ENCODE measurements around the gene BAK1.
"Not testable (repeated sequence)": the region's sequence is repeated elsewhere in the genome, so short reads cannot be mapped to it uniquely, and the experiment has no call there.

Gene BAK1

GRCh38 chr6:33557376-33557775 is 22.7 kb downstream of the BAK1 start:
- no peaks in the 10 kb centered on the region for H3K9me3 ChIP-seq (ENCODE audit: control insufficient read depth, low read length)
- no peak overlapping the region for H2BK5ac ChIP-seq (ENCODE audit: low read depth, low read length, poor library complexity, severe bottlenecking)
- no peaks in the 10 kb centered on the region for H3K79me1 ChIP-seq (replicated peaks; ENCODE audit: low read length, poor library complexity, severe bottlenecking)
- H3K14ac ChIP-seq (ENCODE audit: low read length in 2 of 2), result no peak overlapping the region
- H2BK12ac ChIP-seq (ENCODE audit: low read length in 2 of 2), result no peak overlapping the region
- no peaks in the 10 kb centered on the region for H3K27me3 ChIP-seq (ENCODE audit: control insufficient read depth in 1 of 2, insufficient read depth in 1 of 2, low read length in 2 of 2)
- H3K4me3 ChIP-seq (ENCODE audit: insufficient read depth in 1 of 2, low read depth in 1 of 2, low read length in 2 of 2), result no peak overlapping the region
- no peak overlapping the region for H4K91ac ChIP-seq (ENCODE audit: low read length)
- H3K9ac ChIP-seq (ENCODE audit: low read length), result no peak overlapping the region
- no peaks in the 10 kb centered on the region for H3K36me3 ChIP-seq (ENCODE audit: control insufficient read depth in 1 of 2, insufficient read depth in 2 of 2, low read depth in 1 of 2, low read length in 2 of 2)
- no peak overlapping the region for H3K4ac ChIP-seq (ENCODE audit: low read depth in 1 of 2, low read length in 2 of 2)
- H2BK15ac ChIP-seq (ENCODE audit: low read depth, poor library complexity, severe bottlenecking), result no peak overlapping the region
- no peak overlapping the region for H4K8ac ChIP-seq (ENCODE audit: low read length)
- H2AFZ ChIP-seq (ENCODE audit: low read depth, low read length), result no peak overlapping the region
- no peak overlapping the region for H2AK5ac ChIP-seq (ENCODE audit: low read length, severe bottlenecking)
- no peak overlapping the region for H3K4me2 ChIP-seq (ENCODE audit: low read length, poor library complexity, severe bottlenecking)
- H3K18ac ChIP-seq (ENCODE audit: low read depth in 1 of 2, low read length in 2 of 2), result no peak overlapping the region
- DNase-seq, result no peak
- H3K4me1 ChIP-seq (ENCODE audit: control insufficient read depth, insufficient read depth, low read depth, low read length), result peaks cover 3% of the 10 kb centered on the region
- H3K27ac ChIP-seq (ENCODE audit: low read length, poor library complexity, severe bottlenecking), result no peak overlapping the region
- H2BK120ac ChIP-seq (ENCODE audit: low read depth, low read length), result no peak overlapping the region
- H3K23ac ChIP-seq (ENCODE audit: low read length in 2 of 2), result no peak overlapping the region
- 95% methylated on average over 4 of the region's 4 CpGs for WGBS

- not testable (repeated sequence) for H3K18ac ChIP-seq (ENCODE audit: low read depth in 1 of 2, low read length in 2 of 2); H3K23ac ChIP-seq (ENCODE audit: low read length in 2 of 2); H3K4me1 ChIP-seq (ENCODE audit: control insufficient read depth, insufficient read depth, low read depth, low read length); DNase-seq; H3K36me3 ChIP-seq (ENCODE audit: control insufficient read depth in 1 of 2, insufficient read depth in 2 of 2, low read depth in 1 of 2, low read length in 2 of 2); H2BK15ac ChIP-seq (ENCODE audit: low read depth, poor library complexity, severe bottlenecking); H3K4me2 ChIP-seq (ENCODE audit: low read length, poor library complexity, severe bottlenecking); H2BK120ac ChIP-seq (ENCODE audit: low read depth, low read length); H3K9me3 ChIP-seq (ENCODE audit: control insufficient read depth, low read length); H3K9ac ChIP-seq (ENCODE audit: low read length); H3K27ac ChIP-seq (ENCODE audit: low read length, poor library complexity, severe bottlenecking); H3K4me3 ChIP-seq (ENCODE audit: insufficient read depth in 1 of 2, low read depth in 1 of 2, low read length in 2 of 2); H3K79me1 ChIP-seq (replicated peaks; ENCODE audit: low read length, poor library complexity, severe bottlenecking); H4K8ac ChIP-seq (ENCODE audit: low read length); H4K91ac ChIP-seq (ENCODE audit: low read length); H2AK5ac ChIP-seq (ENCODE audit: low read length, severe bottlenecking); H3K4ac ChIP-seq (ENCODE audit: low read depth in 1 of 2, low read length in 2 of 2); H2BK5ac ChIP-seq (ENCODE audit: low read depth, low read length, poor library complexity, severe bottlenecking); H2BK12ac ChIP-seq (ENCODE audit: low read length in 2 of 2); H2AFZ ChIP-seq (ENCODE audit: low read depth, low read length); H3K27me3 ChIP-seq (ENCODE audit: control insufficient read depth in 1 of 2, insufficient read depth in 1 of 2, low read length in 2 of 2); H3K14ac ChIP-seq (ENCODE audit: low read length in 2 of 2)
- WGBS, result 80% methylated on average over 3 of the region's 3 CpGs
Measured at GRCh38 chr6:33552883-33553282, 27.2 kb downstream of the BAK1 start.

GRCh38 chr6:33552252-33552651 is 27.8 kb downstream of the BAK1 start:
- no peak overlapping the region for H2AFZ ChIP-seq (ENCODE audit: low read depth, low read length)
- H2AK5ac ChIP-seq (ENCODE audit: low read length, severe bottlenecking), result no peak overlapping the region
- H3K18ac ChIP-seq (ENCODE audit: low read depth in 1 of 2, low read length in 2 of 2), result no peak overlapping the region
- no peaks in the 10 kb centered on the region for H3K36me3 ChIP-seq (ENCODE audit: control insufficient read depth in 1 of 2, insufficient read depth in 2 of 2, low read depth in 1 of 2, low read length in 2 of 2)
- H3K9me3 ChIP-seq (ENCODE audit: control insufficient read depth, low read length), result no peaks in the 10 kb centered on the region
- H3K27ac ChIP-seq (ENCODE audit: low read length, poor library complexity, severe bottlenecking), result no peak overlapping the region
- no peaks in the 10 kb centered on the region for H3K79me1 ChIP-seq (replicated peaks; ENCODE audit: low read length, poor library complexity, severe bottlenecking)
- H3K9ac ChIP-seq (ENCODE audit: low read length), result no peak overlapping the region
- no peak overlapping the region for H3K4ac ChIP-seq (ENCODE audit: low read depth in 1 of 2, low read length in 2 of 2)
- H2BK15ac ChIP-seq (ENCODE audit: low read depth, poor library complexity, severe bottlenecking), result no peak overlapping the region
- H4K91ac ChIP-seq (ENCODE audit: low read length), result no peak overlapping the region
- no peaks in the 10 kb centered on the region for H3K27me3 ChIP-seq (ENCODE audit: control insufficient read depth in 1 of 2, insufficient read depth in 1 of 2, low read length in 2 of 2)
- 90% methylated on average over 6 of the region's 7 CpGs for WGBS
- H3K14ac ChIP-seq (ENCODE audit: low read length in 2 of 2), result no peak overlapping the region
- no peak overlapping the region for H2BK120ac ChIP-seq (ENCODE audit: low read depth, low read length)
- no peak overlapping the region for H2BK12ac ChIP-seq (ENCODE audit: low read length in 2 of 2)
- H3K4me1 ChIP-seq (ENCODE audit: control insufficient read depth, insufficient read depth, low read depth, low read length), result peaks cover 3% of the 10 kb centered on the region
- no peak overlapping the region for H3K23ac ChIP-seq (ENCODE audit: low read length in 2 of 2)
- no peak overlapping the region for H2BK5ac ChIP-seq (ENCODE audit: low read depth, low read length, poor library complexity, severe bottlenecking)
- no peak overlapping the region for H3K4me2 ChIP-seq (ENCODE audit: low read length, poor library complexity, severe bottlenecking)
- no peak overlapping the region for H4K8ac ChIP-seq (ENCODE audit: low read length)
- no peak overlapping the region for H3K4me3 ChIP-seq (ENCODE audit: insufficient read depth in 1 of 2, low read depth in 1 of 2, low read length in 2 of 2)
- DNase-seq, result no peak

GRCh38 chr6:33551538-33551937 is 28.5 kb downstream of the BAK1 start:
- 67% methylated on average over 2 of the region's 2 CpGs for WGBS
- H2AK5ac ChIP-seq (ENCODE audit: low read length, severe bottlenecking), result no peak overlapping the region

More at GRCh38 chr6:33551538-33551937, 28.5 kb downstream of the BAK1 start:
- Histone ChIP-seq H2BK120ac (ENCODE audit: low read depth, low read length) (no peak overlapping the region), H2AFZ (ENCODE audit: low read depth, low read length) (no peak overlapping the region), H3K4me2 (ENCODE audit: low read length, poor library complexity, severe bottlenecking) (no peak overlapping the region), H3K36me3 (ENCODE audit: control insufficient read depth in 1 of 2, insufficient read depth in 2 of 2, low read depth in 1 of 2, low read length in 2 of 2) (no peaks in the 10 kb centered on the region), H4K8ac (ENCODE audit: low read length) (no peak overlapping the region), H3K9ac (ENCODE audit: low read length) (no peak overlapping the region), H2BK12ac (ENCODE audit: low read length in 2 of 2) (no peak overlapping the region), H3K18ac (ENCODE audit: low read depth in 1 of 2, low read length in 2 of 2) (no peak overlapping the region), H3K14ac (ENCODE audit: low read length in 2 of 2) (no peak overlapping the region), H3K9me3 (ENCODE audit: control insufficient read depth, low read length) (no peaks in the 10 kb centered on the region), H4K91ac (ENCODE audit: low read length) (no peak overlapping the region), H2BK15ac (ENCODE audit: low read depth, poor library complexity, severe bottlenecking) (no peak overlapping the region), H3K27ac (ENCODE audit: low read length, poor library complexity, severe bottlenecking) (no peak overlapping the region), H3K79me1 (replicated peaks; ENCODE audit: low read length, poor library complexity, severe bottlenecking) (no peaks in the 10 kb centered on the region), H3K4me1 (ENCODE audit: control insufficient read depth, insufficient read depth, low read depth, low read length) (no peaks in the 10 kb centered on the region), H3K27me3 (ENCODE audit: control insufficient read depth in 1 of 2, insufficient read depth in 1 of 2, low read length in 2 of 2) (no peaks in the 10 kb centered on the region), H3K4me3 (ENCODE audit: insufficient read depth in 1 of 2, low read depth in 1 of 2, low read length in 2 of 2) (no peak overlapping the region), H3K4ac (ENCODE audit: low read depth in 1 of 2, low read length in 2 of 2) (no peak overlapping the region), H2BK5ac (ENCODE audit: low read depth, low read length, poor library complexity, severe bottlenecking) (no peak overlapping the region), H3K23ac (ENCODE audit: low read length in 2 of 2) (no peak overlapping the region)
- DNase-seq, result no peak

Data from mesenchymal stem cell (in vitro differentiated cells and primary cell).